HG03135 (cell line): Measurements from ENCODE around the gene MRTFA.

ENCODE experiments used
- ATAC-seq: cut with Tn5 transposase; IDR thresholded peaks from one replicate; pipeline ENCODE4 v1.9.1; 2021; ENCODE audit warnings: mild to moderate bottlenecking, moderate library complexity; ENCODE audit not compliant: unreplicated experiment

MRTFA gene

GRCh38 chr22:40433416-40434090 lies 203.0 kb downstream of the MRTFA start:
- ATAC-seq, result no peak

DNA sequence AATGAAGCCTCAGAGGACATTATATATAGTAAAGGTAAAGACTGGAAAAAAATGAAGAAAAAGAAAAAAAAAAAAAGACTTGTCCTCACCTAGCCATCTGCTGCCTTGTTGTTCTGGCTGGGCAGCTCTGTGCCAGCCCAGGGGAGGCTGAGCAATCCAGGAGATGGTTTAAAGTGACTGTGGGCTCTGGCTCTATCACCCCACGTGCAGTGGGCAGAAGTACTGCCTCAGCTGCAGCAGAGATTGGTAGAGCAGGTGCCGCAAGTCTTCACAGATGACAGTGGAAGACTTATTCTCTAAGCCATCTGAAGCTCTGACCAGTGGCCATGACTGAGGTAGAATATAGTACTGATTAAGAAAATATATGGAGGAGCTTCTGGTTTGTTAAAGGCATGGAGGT lies 203.9 kb downstream of the MRTFA start:
- no peak for ATAC-seq

DNA sequence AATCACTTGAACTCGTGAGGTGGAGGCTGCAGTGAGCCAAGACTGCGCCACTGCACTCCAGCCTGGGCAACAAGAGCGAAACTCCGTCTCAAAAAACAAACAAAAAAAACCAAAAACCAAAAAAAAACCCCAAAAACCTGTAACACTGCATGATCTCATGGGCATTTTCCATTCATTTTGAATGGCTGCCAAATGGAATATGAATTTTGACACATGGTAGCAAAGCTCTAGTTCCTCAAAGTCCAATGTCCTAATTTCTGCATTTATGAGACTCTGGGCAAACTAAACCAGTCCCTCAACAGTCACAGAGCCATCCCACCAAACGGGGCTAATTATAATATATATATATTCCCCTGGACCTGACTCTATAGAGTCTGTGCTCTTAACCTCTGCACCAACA lies 204.4 kb downstream of the MRTFA start:
- no peak for ATAC-seq

GRCh38 chr22:40430991-40431390 lies 205.5 kb downstream of the MRTFA start:
- no peak for ATAC-seq

DNA sequence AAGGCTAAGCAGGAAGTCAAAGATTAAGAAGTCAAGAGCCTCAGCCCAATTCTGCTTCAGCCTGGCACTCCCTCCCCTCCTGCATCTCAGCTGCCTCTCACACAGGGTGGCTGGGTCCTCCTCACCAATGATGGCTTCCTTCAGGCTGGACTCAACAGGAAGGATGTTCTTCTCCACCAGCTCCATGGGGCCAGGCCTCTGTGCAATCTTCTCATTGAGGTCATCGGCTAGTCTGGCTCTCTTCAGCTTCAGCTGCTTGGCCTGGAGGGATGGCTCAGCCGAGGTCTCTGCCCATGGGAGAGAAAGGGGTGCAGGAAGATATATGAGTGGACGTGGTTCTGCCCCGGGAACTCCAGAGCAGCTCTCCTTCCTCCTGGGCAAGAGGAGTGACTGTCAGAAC lies 207.0 kb downstream of the MRTFA start:
- no peak for ATAC-seq

DNA sequence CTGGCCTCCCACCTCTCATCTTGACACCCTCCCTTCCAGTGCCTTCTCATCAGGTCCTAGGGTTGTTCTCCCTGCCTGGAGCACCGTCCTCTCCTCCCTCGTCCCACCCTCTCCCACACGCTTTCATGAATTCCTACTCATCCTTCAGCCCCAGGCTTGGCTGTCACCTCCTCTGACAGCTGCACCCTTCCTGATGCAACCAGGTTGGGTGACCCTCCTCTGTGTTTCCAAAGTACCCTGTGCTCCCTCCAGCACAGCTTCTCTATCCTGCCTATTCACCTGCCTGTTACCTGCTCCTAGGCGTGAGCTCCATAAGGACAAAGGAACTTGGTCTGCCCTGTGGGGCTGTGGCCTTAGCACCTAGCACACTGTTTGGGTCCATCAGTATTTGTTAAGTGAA lies 207.7 kb downstream of the MRTFA start:
- ATAC-seq, result no peak

- ATAC-seq, result no peak
Measured at GRCh38 chr22:40426594-40427333, 209.8 kb downstream of the MRTFA start.

DNA sequence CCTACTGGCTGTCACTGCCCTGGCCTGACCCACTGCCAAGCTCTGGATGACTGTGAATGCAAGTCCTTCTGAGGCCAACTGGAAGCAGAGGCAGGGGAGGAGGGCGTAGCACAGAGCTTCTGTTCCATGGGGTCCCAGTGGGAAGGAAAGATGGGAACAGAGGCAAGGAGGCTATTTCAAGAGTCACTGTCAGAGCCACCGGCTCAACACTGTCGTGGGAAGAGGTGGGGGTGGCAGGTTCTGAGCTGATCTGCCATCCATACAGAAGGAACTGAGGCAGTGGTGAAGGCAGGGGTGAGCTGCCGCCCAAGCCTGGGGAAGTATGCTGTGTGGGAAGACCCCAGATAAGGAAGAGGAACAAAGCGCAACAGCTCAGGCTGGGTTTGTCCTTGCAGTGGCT lies 211.4 kb downstream of the MRTFA start:
- no peak for ATAC-seq

DNA sequence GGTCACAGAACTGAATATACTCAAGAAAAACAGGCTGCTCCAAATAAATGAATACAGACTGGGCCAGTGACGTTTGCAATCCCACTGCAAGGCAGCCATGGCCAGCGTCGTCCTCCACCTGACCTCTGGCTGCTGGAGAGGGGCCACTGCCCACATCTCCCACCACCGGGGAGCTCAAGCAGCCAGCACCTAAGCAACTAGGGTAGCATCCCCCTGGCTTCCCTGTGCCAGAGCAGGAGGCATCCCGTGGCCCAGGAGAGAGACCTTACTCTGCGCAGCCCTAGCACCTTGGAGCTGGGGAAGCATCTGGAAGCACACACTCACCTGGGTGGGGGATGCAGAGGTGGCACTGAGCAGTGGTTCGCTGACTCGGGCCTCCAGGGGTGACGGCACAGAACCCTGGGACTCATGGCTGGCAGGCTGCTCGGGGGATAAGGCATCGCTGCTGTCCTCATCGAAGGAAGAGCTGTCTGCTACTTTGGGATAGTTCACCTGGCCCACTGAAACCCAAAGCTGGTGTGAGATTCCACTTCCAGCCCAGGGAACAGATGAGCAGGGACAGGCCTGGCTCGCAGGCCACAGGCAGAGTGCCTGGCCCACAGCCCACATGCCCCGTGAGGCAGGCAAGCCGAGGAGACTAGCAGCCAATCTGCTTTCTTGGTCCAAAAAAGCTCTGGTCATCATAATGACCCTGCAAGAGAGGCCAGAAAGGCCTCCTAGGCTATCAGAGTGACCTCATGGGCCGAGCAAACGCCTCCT lies 212.5 kb downstream of the MRTFA start:
- ATAC-seq, result no peak

DNA sequence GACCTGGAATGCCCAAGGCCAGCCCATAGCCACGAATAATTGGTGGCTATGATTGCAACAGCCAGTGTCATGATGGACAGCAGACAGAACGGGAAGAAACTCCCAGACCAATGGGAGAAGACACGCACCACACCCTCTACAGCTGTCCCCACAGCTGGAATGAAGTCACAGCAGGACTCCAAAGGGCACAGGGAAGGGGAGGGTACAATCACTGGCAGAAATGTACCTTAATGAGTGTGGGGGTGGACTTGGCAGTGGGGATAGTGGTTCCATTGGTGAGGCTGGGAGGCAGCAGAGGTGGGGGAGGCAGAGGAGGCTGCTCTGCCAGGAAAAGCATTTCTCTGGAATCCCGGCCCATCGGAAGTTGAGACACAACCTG lies 213.2 kb downstream of the MRTFA start:
- ATAC-seq, result no peak

GRCh38 chr22:40422558-40423309 lies 213.8 kb downstream of the MRTFA start:
- no peak for ATAC-seq

DNA sequence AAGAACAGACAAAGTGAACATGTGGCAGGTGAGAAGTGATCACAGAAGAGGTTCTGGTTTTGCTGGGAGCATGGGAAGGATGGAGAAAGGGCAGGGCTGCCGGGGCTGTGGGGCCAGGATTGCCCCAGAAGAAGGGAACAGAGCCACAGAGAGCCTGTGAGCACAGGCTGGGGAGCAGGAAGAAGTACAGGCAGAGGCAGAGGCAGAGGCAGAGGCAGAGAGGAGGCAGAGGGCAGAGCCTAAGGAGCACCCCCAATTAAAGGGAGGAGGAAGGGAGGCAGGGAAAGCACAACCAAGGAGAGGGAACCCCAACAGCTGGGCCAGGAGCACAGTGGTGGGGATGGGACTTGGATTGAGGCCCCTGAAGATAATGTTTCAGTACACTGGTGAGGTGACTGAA lies 214.6 kb downstream of the MRTFA start:
- ATAC-seq, result no peak

GRCh38 chr22:40421082-40421350 lies 215.5 kb downstream of the MRTFA start:
- ATAC-seq, result no peak

DNA sequence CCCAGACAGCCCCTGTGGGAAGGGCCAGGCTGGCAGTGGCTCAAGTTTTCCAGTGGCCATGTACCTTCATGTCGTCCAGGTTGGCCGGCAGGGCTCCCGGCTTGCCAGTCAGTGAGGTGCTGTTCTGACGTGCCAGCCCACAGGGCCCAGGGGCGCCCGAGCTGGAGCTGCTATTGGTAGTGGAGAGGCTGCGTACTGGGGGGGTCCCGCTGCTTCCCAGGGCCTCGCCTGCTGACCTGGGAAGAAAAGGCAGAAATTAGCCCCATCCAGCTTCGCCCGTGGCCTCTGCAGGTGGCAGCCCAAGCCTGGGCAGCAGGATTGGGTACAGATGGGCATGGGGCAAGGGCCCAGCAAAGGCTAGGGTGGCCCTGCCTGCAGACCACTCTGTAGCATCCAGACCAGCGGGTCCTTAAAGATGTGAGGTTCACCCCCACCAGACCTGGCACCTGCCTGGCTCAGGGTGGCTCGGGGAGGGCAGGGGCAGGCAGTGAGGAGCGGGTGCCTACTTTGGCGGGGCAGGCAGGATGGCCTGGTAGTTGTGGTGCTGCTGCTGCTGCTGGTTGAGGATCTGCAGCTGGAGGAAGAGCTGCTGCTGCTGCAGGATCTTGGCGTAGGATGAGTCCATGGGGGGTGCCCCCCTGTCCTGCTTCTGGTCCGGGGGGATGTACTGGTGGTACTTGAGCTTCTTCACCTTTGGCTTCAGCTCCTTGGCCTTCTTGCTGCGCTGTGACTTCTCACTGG lies 216.0 kb downstream of the MRTFA start:
- ATAC-seq, result no peak

DNA sequence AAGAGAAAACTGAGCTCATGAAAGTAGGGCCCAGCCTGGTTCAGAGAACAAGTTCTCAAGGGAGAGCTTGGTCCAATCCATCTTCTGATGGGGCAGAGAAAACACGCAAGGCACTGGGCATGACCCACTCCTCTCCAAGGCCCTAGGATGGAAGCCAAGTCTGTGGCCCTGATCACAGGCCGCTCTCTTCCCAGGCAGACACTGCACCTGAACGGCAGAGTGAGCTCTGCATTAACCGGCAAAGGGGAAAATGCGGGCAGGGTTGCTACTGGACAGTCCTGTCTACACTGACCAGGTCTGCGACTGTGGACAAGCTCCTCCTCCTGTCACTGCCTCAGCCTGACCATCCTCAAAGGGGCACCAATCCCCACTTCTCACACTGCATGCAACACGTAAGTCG lies 216.8 kb downstream of the MRTFA start:
- ATAC-seq, result no peak

GRCh38 chr22:40418366-40419201 lies 217.9 kb downstream of the MRTFA start:
- ATAC-seq, result no peak

DNA sequence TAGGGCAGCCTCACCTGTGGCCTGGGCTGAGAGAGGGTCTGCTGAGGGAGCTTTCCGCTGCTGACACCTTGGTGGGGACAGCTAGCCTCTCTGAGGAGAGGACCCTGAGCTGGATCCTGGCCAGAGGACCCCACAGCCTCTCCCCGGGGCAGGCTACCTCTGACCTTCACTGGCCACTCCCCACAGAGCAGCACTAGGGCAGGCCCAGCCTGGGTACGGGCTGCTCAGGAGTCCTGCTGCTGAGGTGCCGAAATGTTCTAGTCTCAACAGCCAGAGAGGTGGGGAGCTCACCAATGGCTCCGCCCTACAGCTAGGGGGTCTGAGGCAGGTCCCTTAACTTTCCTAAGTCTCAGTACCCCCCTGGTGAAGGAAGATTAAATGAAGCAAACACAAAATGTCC lies 218.6 kb downstream of the MRTFA start:
- no peak for ATAC-seq

- ATAC-seq, result no peak
Measured at GRCh38 chr22:40417041-40417440, 219.5 kb downstream of the MRTFA start.

- no peak for ATAC-seq
Measured at GRCh38 chr22:40416636-40417035, 219.9 kb downstream of the MRTFA start.

DNA sequence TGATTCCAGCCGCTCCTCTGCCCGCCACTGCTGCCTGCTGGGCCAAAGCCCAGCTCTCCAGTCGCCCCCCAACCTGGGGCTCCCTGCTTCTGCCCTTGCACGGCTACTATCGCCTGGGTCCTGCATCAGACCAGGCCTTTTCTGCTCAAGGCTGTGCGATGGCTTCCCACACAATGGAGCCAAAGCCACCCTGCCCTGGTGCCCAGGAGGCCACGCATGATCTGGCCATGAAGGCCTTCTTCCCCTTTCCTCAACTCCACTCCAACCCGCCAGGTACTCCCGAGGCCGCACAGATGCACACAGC lies 220.3 kb downstream of the MRTFA start:
- ATAC-seq, result no peak
